Breast epithelium (tissue), 3 donors: ENCODE data around the gene CD93.

ENCODE experiments used
- CTCF ChIP-seq, 3 donors: fragments of 450-650 bp; IDR thresholded peaks; one replicate each; pipeline ENCODE4 v1.5.1; 2016 to 2017; ENCODE audit warnings: antibody characterized with exemption in 3 of 3, mild to moderate bottlenecking in 3 of 3, moderate library complexity in 3 of 3
- POLR2A ChIP-seq: fragments of 450-650 bp; IDR thresholded peaks from one replicate; pipeline ENCODE4 v1.6.1; 2016; ENCODE audit warnings: antibody characterized with exemption, mild to moderate bottlenecking, moderate library complexity

- TF ChIP-seq CTCF (IDR thresholded peaks at IDR 0.05), result no peak
- no peak for TF ChIP-seq POLR2A
These were observed 27.9 kb upstream of the CD93 start for GRCh38 chr20:23114018-23114417.
